ENCODE results near the gene CCDC14. TPM values are rescaled to one million over a fixed set of nuclear protein-coding genes. Genes with fewer than 3 reads are reported as not detected.

The CCDC14 gene
- total RNA-seq, 1 experiment from 2014 or later, result 23.8 TPM

DNA sequence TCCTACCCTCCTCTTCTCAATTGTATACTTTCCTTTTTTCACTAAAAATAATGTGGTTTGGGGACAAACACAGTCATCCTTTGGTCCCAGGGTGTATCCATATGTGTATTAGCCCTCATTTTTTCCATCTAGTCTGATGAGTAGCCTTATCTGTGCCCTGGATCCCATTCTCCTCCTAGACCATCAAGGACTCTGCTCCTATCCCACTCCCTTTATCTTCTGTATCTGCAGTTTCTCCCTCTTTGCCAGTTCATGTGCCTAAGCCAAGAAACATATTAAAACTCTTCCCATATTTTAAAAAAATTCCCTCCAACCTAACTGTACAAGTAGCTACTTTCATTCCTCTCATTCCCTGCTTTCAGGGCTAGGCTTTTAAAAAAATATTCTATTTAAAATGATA, 25.2 kb downstream of the CCDC14 start:
- BruUV-seq (replicated peaks), result no TSS peak
- H3K27ac Mint-ChIP-seq (ENCODE audit: low read depth, unreplicated experiment), result no peak overlapping the region
- H3K4me1 Mint-ChIP-seq (ENCODE audit: insufficient read depth, unreplicated experiment), result no peaks in the 10 kb centered on the region

DNA sequence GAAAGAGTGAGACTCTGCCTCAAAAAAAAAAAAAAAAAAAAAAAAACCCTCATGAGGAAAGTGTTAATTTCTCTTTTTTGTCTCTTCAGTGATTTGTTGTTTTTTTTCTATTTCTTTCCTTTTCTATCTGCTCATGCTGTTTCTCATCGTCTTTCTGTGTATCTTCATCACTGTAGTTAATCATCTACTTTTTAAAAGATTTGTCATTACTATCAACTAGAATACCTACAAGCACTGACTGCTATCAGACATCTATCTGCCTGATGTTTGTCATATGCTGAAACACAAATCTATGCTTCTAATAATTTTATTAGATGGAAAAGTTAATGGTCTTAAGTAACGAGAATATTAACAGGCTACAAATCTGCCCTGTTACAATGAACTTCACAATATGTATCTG, 26.8 kb downstream of the CCDC14 start:
- TF ChIP-seq, protein P1, sequence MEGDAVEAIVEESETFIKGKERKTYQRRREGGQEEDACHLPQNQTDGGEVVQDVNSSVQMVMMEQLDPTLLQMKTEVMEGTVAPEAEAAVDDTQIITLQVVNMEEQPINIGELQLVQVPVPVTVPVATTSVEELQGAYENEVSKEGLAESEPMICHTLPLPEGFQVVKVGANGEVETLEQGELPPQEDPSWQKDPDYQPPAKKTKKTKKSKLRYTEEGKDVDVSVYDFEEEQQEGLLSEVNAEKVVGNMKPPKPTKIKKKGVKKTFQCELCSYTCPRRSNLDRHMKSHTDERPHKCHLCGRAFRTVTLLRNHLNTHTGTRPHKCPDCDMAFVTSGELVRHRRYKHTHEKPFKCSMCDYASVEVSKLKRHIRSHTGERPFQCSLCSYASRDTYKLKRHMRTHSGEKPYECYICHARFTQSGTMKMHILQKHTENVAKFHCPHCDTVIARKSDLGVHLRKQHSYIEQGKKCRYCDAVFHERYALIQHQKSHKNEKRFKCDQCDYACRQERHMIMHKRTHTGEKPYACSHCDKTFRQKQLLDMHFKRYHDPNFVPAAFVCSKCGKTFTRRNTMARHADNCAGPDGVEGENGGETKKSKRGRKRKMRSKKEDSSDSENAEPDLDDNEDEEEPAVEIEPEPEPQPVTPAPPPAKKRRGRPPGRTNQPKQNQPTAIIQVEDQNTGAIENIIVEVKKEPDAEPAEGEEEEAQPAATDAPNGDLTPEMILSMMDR (IDR thresholded peaks at IDR 0.05; ENCODE audit: unreplicated experiment), result no peak
- peaks cover 38% of the 10 kb centered on the region for H3K36me3 Mint-ChIP-seq (ENCODE audit: insufficient read depth, unreplicated experiment)
- H3K4me3 Mint-ChIP-seq (ENCODE audit: unreplicated experiment), result no peak overlapping the region
- H3K27ac Mint-ChIP-seq (ENCODE audit: low read depth, unreplicated experiment), result no peak overlapping the region
- POLR2A ChIA-PET, result no interaction called here
- CTCF ChIA-PET, result no interaction called here
- BruUV-seq (replicated peaks), result no TSS peak
- DNase-seq (ENCODE audit: unreplicated experiment), result no peak
- intact Hi-C loops (cut with micrococcal nuclease), result no loop called here
- no peaks in the 10 kb centered on the region for H3K9me3 Mint-ChIP-seq (ENCODE audit: unreplicated experiment)
- H3K27me3 Mint-ChIP-seq (ENCODE audit: insufficient read depth, unreplicated experiment), result no peaks in the 10 kb centered on the region
- no peaks in the 10 kb centered on the region for H3K4me1 Mint-ChIP-seq (ENCODE audit: insufficient read depth, unreplicated experiment)

More for the DNA sequence above, 25.2 kb downstream of the CCDC14 start:
- H3K36me3 Mint-ChIP-seq (ENCODE audit: insufficient read depth, unreplicated experiment), result peaks cover 34% of the 10 kb centered on the region
- ChIA-PET POLR2A (interaction anchor here (1.6 kb wide), 1 partner anchor 11 kb away, joined by 4 read pairs; no protein-coding TSS in a partner anchor), CTCF (interaction anchor here (0.5 to 0.6 kb wide), 3 partner anchors 29 to 51 kb away, joined by 3 to 4 read pairs (median 3); no protein-coding TSS in a partner anchor)
- no peaks in the 10 kb centered on the region for H3K9me3 Mint-ChIP-seq (ENCODE audit: unreplicated experiment)
- intact Hi-C loops (cut with micrococcal nuclease), result no loop called here
- no peak overlapping the region for H3K4me3 Mint-ChIP-seq (ENCODE audit: unreplicated experiment)
- no peak for DNase-seq (ENCODE audit: unreplicated experiment)
- no peaks in the 10 kb centered on the region for H3K27me3 Mint-ChIP-seq (ENCODE audit: insufficient read depth, unreplicated experiment)
- TF ChIP-seq, protein P1 (IDR thresholded peaks at IDR 0.05; ENCODE audit: unreplicated experiment), result no peak

DNA sequence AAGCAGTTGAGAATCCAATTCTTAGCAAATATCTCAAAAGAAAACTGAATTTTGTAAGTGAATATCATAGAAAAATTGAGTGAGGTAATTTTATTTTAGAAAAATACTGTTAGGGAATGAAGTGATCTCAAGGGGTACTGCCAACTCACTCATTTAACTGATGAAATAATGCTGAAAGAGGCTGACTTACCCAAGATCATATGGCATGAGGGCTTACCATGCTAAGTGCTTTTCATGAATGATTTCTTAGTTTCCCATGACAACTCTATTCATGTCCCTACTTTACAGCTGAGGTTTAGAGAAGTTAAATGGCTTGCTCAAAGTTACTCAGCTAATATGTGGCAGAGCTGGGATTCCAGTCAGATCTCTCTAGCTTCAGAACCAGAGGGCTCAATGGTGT, 30.6 kb downstream of the CCDC14 start:
- H3K27me3 Mint-ChIP-seq (ENCODE audit: insufficient read depth, unreplicated experiment), result no peaks in the 10 kb centered on the region
- H3K4me3 Mint-ChIP-seq (ENCODE audit: unreplicated experiment), result no peak overlapping the region
- POLR2A ChIA-PET, result no interaction called here
- CTCF ChIA-PET, result no interaction called here
- H3K4me1 Mint-ChIP-seq (ENCODE audit: insufficient read depth, unreplicated experiment), result no peaks in the 10 kb centered on the region
- intact Hi-C loops (cut with micrococcal nuclease), result no loop called here
- no peak overlapping the region for H3K27ac Mint-ChIP-seq (ENCODE audit: low read depth, unreplicated experiment)
- no TSS peak for BruUV-seq (replicated peaks)
- TF ChIP-seq, protein P1 (IDR thresholded peaks at IDR 0.05; ENCODE audit: unreplicated experiment), result no peak
- peaks cover 37% of the 10 kb centered on the region for H3K36me3 Mint-ChIP-seq (ENCODE audit: insufficient read depth, unreplicated experiment)
- no peak for DNase-seq (ENCODE audit: unreplicated experiment)
- H3K9me3 Mint-ChIP-seq (ENCODE audit: unreplicated experiment), result no peaks in the 10 kb centered on the region

DNA sequence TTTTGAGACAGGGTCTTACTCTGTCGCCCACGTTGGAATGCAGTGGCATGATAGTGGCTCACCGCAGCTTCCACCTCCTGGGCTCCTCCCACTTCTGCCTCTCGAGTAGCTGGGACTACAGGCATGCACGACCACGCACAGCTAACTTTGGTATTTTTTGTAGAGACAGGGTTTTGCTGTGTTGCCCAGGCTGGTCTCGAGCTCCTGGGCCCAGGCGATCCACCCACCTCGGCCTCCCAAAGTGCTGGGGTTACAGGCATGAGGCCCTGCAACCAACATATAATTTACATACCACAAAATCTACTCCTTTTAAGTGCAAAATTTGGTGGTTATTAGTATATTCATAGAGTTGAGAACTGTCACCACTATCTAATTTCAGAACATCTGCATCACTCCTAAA, 31.7 kb downstream of the CCDC14 start:
- intact Hi-C loops (cut with micrococcal nuclease), result no loop called here
- BruUV-seq (replicated peaks), result no TSS peak
- H3K4me3 Mint-ChIP-seq (ENCODE audit: unreplicated experiment), result no peak overlapping the region
- CTCF ChIA-PET, result no interaction called here
- H3K9me3 Mint-ChIP-seq (ENCODE audit: unreplicated experiment), result no peaks in the 10 kb centered on the region
- POLR2A ChIA-PET, result no interaction called here
- H3K27me3 Mint-ChIP-seq (ENCODE audit: insufficient read depth, unreplicated experiment), result no peaks in the 10 kb centered on the region
- DNase-seq (ENCODE audit: unreplicated experiment), result no peak
- H3K36me3 Mint-ChIP-seq (ENCODE audit: insufficient read depth, unreplicated experiment), result peaks cover 38% of the 10 kb centered on the region
- TF ChIP-seq, protein P1 (IDR thresholded peaks at IDR 0.05; ENCODE audit: unreplicated experiment), result no peak
- H3K4me1 Mint-ChIP-seq (ENCODE audit: insufficient read depth, unreplicated experiment), result no peaks in the 10 kb centered on the region
- no peak overlapping the region for H3K27ac Mint-ChIP-seq (ENCODE audit: low read depth, unreplicated experiment)
